CD4-positive, CD25-positive, alpha-beta regulatory T cell (primary cell): ENCODE results near the gene SPANXC. TPM values are rescaled to one million over a fixed set of nuclear protein-coding genes. Genes with fewer than 3 reads are reported as not detected.

Source experiments
- polyA plus RNA-seq, 4 donors: library from polyadenylated mRNA; unstranded; fragments of 300-500 nt; fragmentation: Illumina TruSeq; gene quantifications; one replicate each; pipeline ENCODE4 v1.2.3, GENCODE V29; 2021
- total RNA-seq: library from RNA; stranded (reverse); gene quantifications from one replicate; pipeline ENCODE4 v1.2.3, GENCODE V29; 2022

SPANXC gene
- total and polyA plus RNA-seq, 5 donors from 2014 or later, result not detected

Other genes with a start within 250 kb of the SPANXC start
- not detected for gene SPANXB1, start 239.9 kb downstream of the SPANXC start, total RNA-seq
- gene SPANXB1, start 239.9 kb downstream of the SPANXC start, polyA plus RNA-seq, result not detected
- gene LDOC1, start 65.4 kb downstream of the SPANXC start, total RNA-seq, result 2.5 TPM
- 10 to 100 TPM; 12.6 to 25.5 (median 19.6) TPM for gene LDOC1, start 65.4 kb downstream of the SPANXC start, polyA plus RNA-seq